A673 (cell line): ENCODE results near the gene C6orf52.

Source experiments
- CTCF ChIP-seq: fragments of 300-800, 200-600 bp; sonication (generic); conservative IDR thresholded peaks from 2 replicates; pipeline ENCODE4 v1.5.1; 2017; ENCODE audit warnings: low read depth, mild to moderate bottlenecking, antibody characterized with exemption, low read length, moderate library complexity, mixed read lengths
- EZH2 ChIP-seq: fragments of 200-600 bp; sonication (generic); IDR thresholded peaks from 2 replicates; pipeline ENCODE4 v1.6.1; 2017; ENCODE audit warnings: borderline replicate concordance, low read depth, mild to moderate bottlenecking, mixed read lengths, antibody characterized with exemption, low read length; ENCODE audit not compliant: poor library complexity, severe bottlenecking

- TF ChIP-seq EZH2 = no peak
- no peak for TF ChIP-seq CTCF
These were observed 9.8 kb downstream of the C6orf52 start for GRCh38 chr6:10684618-10685017.
